Measurements from ENCODE around the gene VAT1L.

The VAT1L gene

DNA sequence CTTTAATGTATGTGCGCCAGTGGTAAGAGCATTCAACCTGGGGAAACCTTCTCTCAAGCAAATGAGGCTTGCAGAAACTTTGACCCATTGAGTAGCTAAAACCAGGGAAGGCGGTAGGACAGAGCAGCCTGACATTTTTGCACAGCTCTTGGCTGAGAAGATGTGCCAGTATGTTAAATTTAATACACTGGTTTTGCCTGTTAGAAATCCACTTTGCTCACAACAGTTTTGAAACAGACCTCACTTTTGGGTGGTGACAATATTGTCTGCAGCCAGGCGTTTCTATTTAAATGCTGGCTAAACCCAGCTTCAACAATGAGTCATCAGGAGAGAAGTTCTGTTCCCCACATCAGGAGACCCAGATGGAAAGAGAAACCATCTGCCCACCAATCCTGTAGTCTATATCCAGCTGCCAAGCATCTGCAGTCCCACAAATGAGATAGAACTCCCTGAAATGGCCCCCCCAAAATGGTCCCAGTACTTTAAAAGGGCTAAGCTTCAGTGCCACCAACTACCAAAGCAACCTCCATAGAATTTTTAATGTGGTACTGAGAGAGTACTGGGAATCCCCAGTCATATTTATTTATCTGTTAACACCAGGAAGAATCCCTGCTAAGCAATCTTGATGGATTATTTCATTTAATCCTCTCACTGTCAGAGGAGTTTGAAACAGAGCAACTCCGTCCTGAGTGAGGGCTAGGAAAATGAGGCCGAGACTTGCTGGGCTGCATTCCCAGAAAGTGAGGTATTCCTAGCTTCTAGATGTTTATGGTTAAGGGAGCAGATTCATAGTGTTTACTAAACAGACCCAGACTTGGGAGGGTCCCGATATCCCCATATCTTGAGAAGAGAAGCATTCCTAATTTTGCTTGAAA, 205.0 kb downstream of the VAT1L start:
- no peak for DNase-seq (ENCODE audit: low spot score)

- DNase-seq (ENCODE audit: low spot score): no peak
Measured at GRCh38 chr16:77995843-77996455, 207.6 kb downstream of the VAT1L start.

DNA sequence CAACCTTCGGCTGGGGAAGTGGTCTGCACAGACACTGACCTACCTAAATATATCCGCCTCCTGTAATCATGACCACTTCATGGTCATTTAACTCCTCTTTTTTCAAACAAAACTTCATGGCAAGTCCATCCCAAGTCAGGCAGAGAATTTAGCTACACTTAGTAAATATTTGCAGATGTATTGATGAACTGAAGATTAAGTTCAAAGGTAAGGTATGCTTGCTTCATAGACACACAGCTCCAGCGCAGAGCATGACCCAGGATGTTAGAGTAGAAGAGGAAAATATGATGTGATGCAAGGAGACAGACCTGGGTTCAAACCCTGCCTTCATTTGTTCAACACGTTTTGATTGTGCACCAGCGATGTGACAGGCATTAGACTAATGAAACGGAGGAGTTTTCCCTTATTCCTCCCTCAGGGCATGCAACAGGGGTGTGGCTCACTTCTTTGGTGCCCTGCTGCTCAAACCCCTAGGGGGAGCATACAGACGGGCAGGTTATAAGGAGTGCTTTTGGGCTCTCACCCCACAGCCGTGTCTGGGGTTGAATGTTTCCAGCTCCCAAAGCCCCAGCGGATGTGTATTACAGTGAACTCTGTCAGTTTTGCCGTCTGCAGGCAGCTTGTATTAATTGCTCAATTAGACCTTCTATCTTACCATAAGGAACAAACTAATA, 210.1 kb downstream of the VAT1L start:
- DNase-seq (ENCODE audit: low spot score): no peak

GRCh38 chr16:78001451-78002025, 213.2 kb downstream of the VAT1L start:
- DNase-seq (ENCODE audit: low spot score): no peak

DNA sequence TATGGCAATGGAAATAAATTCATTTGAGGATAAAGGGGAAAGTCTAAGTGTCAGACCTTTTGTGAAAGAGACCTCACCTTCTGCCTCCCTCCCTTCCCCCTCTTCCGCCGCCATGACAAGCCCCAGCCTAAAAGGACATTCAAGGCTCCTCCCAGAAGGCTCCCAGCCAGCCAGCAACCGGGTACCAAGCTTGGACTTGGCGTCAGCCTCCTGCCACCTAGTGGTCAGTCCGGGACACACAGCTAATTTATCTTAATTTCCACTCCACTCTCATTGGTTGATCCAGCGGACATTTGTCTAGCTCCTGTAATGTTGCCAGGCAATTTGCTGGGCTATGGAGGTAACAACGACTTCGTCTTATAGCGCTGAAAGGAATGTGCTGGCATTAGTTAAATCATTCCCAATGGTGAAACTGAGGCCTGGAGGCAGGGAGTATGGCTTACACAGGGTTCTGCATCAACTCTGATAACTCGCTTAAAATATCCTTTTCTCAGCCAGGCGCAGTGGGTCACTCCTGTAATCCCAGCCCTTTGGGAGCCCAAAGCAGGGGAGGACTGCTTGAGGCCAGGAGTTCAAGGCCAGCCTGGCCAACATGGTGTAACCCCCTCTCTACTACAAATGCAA, 214.7 kb downstream of the VAT1L start:
- DNase-seq (ENCODE audit: low spot score): peak; percentile 73

GRCh38 chr16:78004517-78004916, 216.2 kb downstream of the VAT1L start:
- DNase-seq (ENCODE audit: low spot score): no peak

DNA sequence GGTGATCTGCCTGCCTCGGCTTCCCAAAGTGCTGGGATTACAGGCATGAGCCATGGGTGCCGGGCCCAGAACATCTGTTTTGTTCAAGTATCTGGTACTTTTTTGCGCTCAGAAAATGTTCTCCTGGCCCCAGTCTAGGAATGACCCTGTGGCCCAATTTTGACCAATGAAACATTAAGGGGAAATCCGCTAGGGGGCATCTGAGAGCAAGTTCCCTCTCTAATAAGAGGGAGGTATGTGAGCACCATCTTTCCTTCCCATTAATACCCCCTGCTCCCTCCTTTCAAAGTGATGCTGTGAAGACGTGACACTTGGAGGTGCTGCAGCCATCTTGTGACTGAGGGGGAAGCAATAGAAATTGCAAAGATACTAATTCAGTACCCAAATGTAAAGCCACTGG, 217.5 kb downstream of the VAT1L start:
- no peak for DNase-seq (ENCODE audit: low spot score)

- DNase-seq (ENCODE audit: low spot score): no peak
Measured at GRCh38 chr16:78007121-78007520, 218.8 kb downstream of the VAT1L start.

GRCh38 chr16:78022347-78023060, 234.1 kb downstream of the VAT1L start, which contains the start of gene CLEC3A:
TSS of gene CLEC3A (plus strand) at chr16:78022548. CDS start at chr16:78022627, 79 bp downstream.
- DNase-seq (ENCODE audit: low spot score): no peak

GRCh38 chr16:78024159-78024558, 235.8 kb downstream of the VAT1L start:
- DNase-seq (ENCODE audit: low spot score): no peak

- DNase-seq (ENCODE audit: low spot score): no peak
Measured at GRCh38 chr16:78025631-78026030, 237.3 kb downstream of the VAT1L start.

GRCh38 chr16:78028018-78028417, 239.7 kb downstream of the VAT1L start:
- DNase-seq (ENCODE audit: low spot score): no peak
